Right lobe of liver (tissue), 6 donors: Measurements from ENCODE around the gene EPHB3. TPM values are rescaled to one million over a fixed set of nuclear protein-coding genes. Genes with fewer than 3 reads are reported as not detected.

ENCODE experiments used
- ATAC-seq, 4 donors: fragments of 200-7000 bp; cut with Tn5 transposase; one replicate each; pipeline ENCODE4 v1.9.1; 2020; ENCODE audit warnings: mild to moderate bottlenecking in 4 of 4, moderate library complexity in 4 of 4
- DNase-seq, 3 donors: peaks; one replicate each; pipeline ENCODE4 v3.0.0-alpha.2; 2020
- H3K27ac ChIP-seq, 3 donors: fragments of 200-600 bp; one replicate each; pipeline ENCODE4 v1.8.0; 2022
- H3K27me3 ChIP-seq, 2 donors: fragments of 200-600 bp; one replicate each; pipeline ENCODE4 v1.8.0; 2022
- H3K36me3 ChIP-seq, 4 donors: fragments of 200-600 bp; sonication (generic) in 1 of 4; one replicate each; pipeline versions ENCODE4 v1.5.1 to v1.8.0; 2017 to 2022; ENCODE audit warnings: control low read depth in 1 of 4
- H3K4me1 ChIP-seq, 4 donors: fragments of 200-600 bp; sonication (generic) in 1 of 4; one replicate each; pipeline versions ENCODE4 v1.5.1 to v1.8.0; 2017 to 2022; ENCODE audit warnings: control low read depth in 1 of 4
- H3K4me3 ChIP-seq, 3 donors: fragments of 200-600 bp; one replicate each; pipeline ENCODE4 v1.8.0; 2022
- H3K9me3 ChIP-seq, 4 donors: fragments of 200-600 bp; sonication (generic) in 1 of 4; one replicate each; pipeline versions ENCODE4 v1.5.1 to v1.8.0; 2017 to 2022; ENCODE audit warnings: control low read depth in 1 of 4
- CTCF ChIP-seq, 4 donors: fragments of 200-600 bp in 3 of 4; fragments of 450-650 bp in 1 of 4; IDR thresholded peaks; one replicate each; pipeline versions ENCODE4 v1.5.1 to v1.8.0; 2016 to 2022; ENCODE audit warnings: antibody characterized with exemption in 4 of 4, mild to moderate bottlenecking in 2 of 4
- POLR2A ChIP-seq: fragments of 450-650 bp; IDR thresholded peaks from one replicate; pipeline ENCODE4 v1.6.1; 2017; ENCODE audit warnings: antibody characterized with exemption, mild to moderate bottlenecking
- WGBS: methylation state at CpG from one replicate; pipeline ENCODE4 v1.1.6; 2018; ENCODE audit warnings: low coverage, low lambda C conversion rate; ENCODE audit not compliant: insufficient coverage; ENCODE audit errors: missing lambda C conversion rate; 5-methylcytosine and 5-hydroxymethylcytosine counted together
- intact Hi-C, 2 donors: fragments of 100-400 bp; cut with DNase I; formaldehyde crosslinking; loops; one replicate each; pipeline versions ENCODE4 v1.11.2 to v1.14.1; 2022
- total RNA-seq, 6 experiments: library from RNA; depleted of rRNA in 2 of 6; stranded (reverse); fragments of >200 nt in 2 of 6; fragmentation: NEBNext Ultra II Directional in 3 of 6; extraction: Animal tissue kit (Norgen Biotek cat#: 25700) in 3 of 6; gene quantifications; one replicate each; pipeline versions ENCODE4 v1.1.0 to v1.2.4, GENCODE V29; 2016 to 2023
- donor health status: DM: no; HTN: yes; CAD: no.
- donor health status: DM: no; HTN: no; CAD: no.
- donor health status: DM: no; HTN: no; CAD: no.
- donor health status: DM: no; HTN: yes; CAD: no.
- donor health status: DM: no; HTN: yes; CAD: no.

The EPHB3 gene
- total RNA-seq, 6 experiments from 2014 or later = 0.12 to 0.71 (median 0.37) TPM

GRCh38 chr3:184575701-184576100 lies 14.1 kb downstream of the EPHB3 start:
- Histone ChIP-seq H3K4me3 (no peak overlapping the region), H3K4me1 (peaks cover 0 to under 1% (median 0%) of the 10 kb centered on the region in 4 donors), H3K36me3 (no peaks in the 10 kb centered on the region), H3K9me3 (no peaks in the 10 kb centered on the region), H3K27me3 (no peaks in the 10 kb centered on the region), H3K27ac (no peak overlapping the region)
- DNase-seq (no peak), ATAC-seq (no peak)
- no CpG with 5 or more reads among the region's 9 CpGs for WGBS
- TF ChIP-seq POLR2A = no peak
- no peak for TF ChIP-seq CTCF (IDR thresholded peaks at IDR 0.05)
- intact Hi-C loops = no loop called here

- Histone ChIP-seq H3K9me3 (no peaks in the 10 kb centered on the region), H3K27me3 (no peaks in the 10 kb centered on the region), H3K27ac (no peak overlapping the region), H3K36me3 (no peaks in the 10 kb centered on the region), H3K4me3 (no peak overlapping the region), H3K4me1 (peaks cover 0 to 10% (median 5%) of the 10 kb centered on the region in 4 donors)
- DNase-seq (no peak), ATAC-seq (no peak)
- WGBS = 60% methylated on average over 3 of the region's 25 CpGs
- TF ChIP-seq CTCF (IDR thresholded peaks at IDR 0.05) (no peak), POLR2A (no peak)
- intact Hi-C loops = no loop called here
Measured at GRCh38 chr3:184576457-184577240, 15.1 kb downstream of the EPHB3 start.

- H3K36me3 ChIP-seq = no peaks in the 10 kb centered on the region
- peaks cover 0 to 18% (median 11%) of the 10 kb centered on the region in 4 donors for H3K4me1 ChIP-seq
- no peaks in the 10 kb centered on the region for H3K27me3 ChIP-seq
- DNase-seq (no peak), ATAC-seq (no peak)
- TF ChIP-seq POLR2A (no peak), CTCF (IDR thresholded peaks at IDR 0.05) (no peak)
- no CpG with 5 or more reads among the region's 15 CpGs for WGBS
- H3K4me3 ChIP-seq = no peak overlapping the region
- no peak overlapping the region for H3K27ac ChIP-seq
- intact Hi-C loops = no loop called here
- no peaks in the 10 kb centered on the region for H3K9me3 ChIP-seq
Measured at GRCh38 chr3:184577546-184577945, 16.0 kb downstream of the EPHB3 start.

- peaks cover 0 to 21% (median 11%) of the 10 kb centered on the region in 4 donors for H3K4me1 ChIP-seq
- no peak overlapping the region for H3K27ac ChIP-seq
- H3K36me3 ChIP-seq = no peaks in the 10 kb centered on the region
- DNase-seq = no peak
- H3K9me3 ChIP-seq = no peaks in the 10 kb centered on the region
- intact Hi-C loops = no loop called here
- TF ChIP-seq POLR2A (no peak), CTCF (IDR thresholded peaks at IDR 0.05) (no peak)
- H3K4me3 ChIP-seq = no peak overlapping the region
- WGBS = 92% methylated on average over 2 of the region's 7 CpGs
- ATAC-seq = no peak
- H3K27me3 ChIP-seq = no peaks in the 10 kb centered on the region
Measured at GRCh38 chr3:184578218-184578617, 16.6 kb downstream of the EPHB3 start.
